DMS53 treated with DMSO at 0.1 percent for 48 hours (cell line): ENCODE measurements around the gene LPP.

ENCODE experiments used
- DNase-seq: peaks from one replicate; lab custom pipeline; 2025; ENCODE audit not compliant: unreplicated experiment; lab: John Stamatoyannopoulos, UW

The LPP gene

GRCh38 chr3:188390775-188391443, 237.0 kb downstream of the LPP start:
- no peak for DNase-seq

GRCh38 chr3:188391592-188391991, 237.6 kb downstream of the LPP start:
- no peak for DNase-seq

GRCh38 chr3:188392076-188392475, 238.1 kb downstream of the LPP start:
- DNase-seq, result no peak

DNA sequence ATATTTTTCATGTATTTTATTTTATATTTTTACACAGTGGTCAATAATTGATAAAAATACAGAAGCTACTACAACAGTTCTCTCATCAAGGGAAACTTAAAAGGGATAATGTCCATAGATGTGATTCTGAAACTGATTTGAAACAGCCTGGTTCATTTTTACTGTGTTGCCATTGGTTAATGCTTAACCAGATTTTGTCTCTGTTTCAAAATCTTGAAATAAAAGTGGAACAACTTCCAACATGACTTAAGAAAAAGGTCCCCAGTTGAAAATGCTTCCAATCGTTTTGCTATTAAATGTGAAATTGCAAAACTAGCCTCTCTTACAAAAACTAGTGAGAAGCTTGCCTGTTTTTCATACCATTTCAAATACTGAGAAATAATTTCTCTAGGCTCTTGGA, 240.7 kb downstream of the LPP start:
- no peak for DNase-seq

GRCh38 chr3:188396251-188396650, 242.3 kb downstream of the LPP start:
- DNase-seq, result no peak

DNA sequence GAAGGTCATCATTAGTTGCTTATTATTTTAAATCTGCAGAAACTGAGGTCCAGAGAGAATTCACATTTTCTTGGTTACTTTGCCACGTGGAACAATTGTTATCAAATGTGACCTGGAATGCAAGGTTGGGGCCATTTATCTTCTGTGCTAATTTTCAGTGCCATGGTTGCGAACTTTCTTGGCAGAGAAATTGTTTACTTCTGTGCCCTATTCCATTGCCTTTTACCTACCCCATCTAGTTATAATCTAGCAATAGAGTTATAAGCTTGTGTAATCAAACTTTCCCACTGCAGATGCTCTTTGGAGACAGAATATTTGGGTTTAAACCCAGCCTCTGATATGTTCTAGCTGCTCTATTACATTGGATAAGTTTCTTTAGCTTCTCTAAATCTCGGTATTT, 242.9 kb downstream of the LPP start:
- no peak for DNase-seq

- no peak for DNase-seq
Observed at GRCh38 chr3:188397766-188398705, 244.1 kb downstream of the LPP start.

DNA sequence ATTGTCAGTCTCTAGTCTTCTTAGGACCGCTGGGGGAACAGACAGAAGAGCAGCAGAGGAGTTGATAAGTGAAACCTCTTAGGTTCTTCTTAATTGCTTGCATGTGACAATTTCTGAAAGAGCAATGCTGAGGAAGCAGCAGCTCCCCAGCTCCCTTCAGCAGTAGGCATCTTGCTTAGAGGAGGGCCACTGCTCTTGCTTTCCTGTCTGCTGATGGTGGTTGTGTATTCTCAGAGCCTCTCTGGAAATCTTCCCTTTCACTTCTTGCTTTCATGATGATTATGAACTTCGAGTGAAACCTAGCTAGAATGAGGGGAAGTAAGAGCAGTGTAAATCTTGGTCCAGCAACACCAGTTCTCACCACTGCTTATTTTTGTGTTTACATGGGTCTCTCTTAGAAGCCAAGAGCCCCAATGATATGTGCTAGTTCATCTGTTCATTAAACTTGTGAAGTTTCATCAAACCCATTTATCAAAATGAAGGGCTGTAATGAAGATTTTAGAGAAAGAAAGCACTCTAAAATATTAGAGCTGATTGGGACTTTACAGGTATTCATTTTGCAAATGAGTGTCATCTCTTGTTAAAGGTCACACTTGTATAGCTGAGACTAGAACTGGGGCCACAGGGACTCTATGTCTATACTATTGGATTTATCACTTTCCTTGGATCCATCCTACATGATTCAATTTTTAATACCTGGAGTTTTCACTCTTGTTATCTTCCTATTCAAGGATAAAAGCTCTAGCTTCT, 246.7 kb downstream of the LPP start:
- DNase-seq, result no peak

DNA sequence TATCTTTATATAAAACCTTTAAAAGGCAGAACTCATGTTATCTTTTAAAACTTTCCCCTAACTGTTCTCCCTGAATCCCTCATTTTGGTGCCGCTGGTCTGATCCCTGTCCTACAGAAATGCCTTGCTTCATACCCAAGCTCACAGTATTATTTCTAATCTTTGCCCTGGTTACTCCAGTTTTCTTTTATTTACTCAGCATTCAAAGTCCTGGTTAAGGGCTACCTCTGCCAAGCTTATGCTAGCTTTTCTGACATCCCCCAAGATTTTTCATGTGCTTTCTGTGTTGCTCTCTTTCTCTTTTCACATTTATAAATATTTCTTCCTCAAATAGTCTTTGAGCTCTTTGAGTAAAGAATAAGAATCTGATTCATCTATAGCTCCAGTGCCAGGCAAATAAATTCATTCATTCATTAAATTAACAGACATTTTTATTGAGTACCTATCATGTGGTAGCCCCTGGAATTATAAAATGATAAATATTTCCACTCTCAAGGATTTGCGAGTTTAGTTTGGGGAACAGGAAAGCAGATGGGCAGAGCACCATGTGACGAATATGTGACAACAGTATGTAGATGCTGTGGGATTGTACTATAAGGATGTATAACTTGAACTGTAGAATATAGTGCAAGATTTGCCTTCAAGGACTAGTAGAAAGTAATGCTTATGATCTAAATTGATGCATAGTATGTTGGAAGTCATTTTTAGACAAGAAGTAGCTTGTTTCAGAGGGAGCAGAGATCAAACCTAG, 247.5 kb downstream of the LPP start:
- no peak for DNase-seq

DNA sequence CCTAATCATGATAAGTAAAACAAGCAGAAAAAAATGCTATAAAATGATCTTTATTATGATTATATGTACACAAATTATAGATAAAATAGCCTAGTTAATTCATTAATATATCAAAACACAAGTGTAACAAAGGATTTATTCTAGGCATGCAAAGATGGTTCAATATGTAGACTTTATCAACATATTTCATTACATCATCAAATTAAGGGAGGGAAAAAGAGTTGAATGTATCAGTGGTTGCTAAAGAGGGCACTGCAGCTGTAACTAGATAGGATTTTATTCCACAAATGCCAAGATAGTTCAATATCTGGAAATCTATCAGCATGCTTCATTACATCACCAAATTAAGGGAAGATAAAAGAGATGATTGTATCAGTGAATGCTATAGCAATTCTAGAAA, 248.3 kb downstream of the LPP start:
- no peak for DNase-seq

DNA sequence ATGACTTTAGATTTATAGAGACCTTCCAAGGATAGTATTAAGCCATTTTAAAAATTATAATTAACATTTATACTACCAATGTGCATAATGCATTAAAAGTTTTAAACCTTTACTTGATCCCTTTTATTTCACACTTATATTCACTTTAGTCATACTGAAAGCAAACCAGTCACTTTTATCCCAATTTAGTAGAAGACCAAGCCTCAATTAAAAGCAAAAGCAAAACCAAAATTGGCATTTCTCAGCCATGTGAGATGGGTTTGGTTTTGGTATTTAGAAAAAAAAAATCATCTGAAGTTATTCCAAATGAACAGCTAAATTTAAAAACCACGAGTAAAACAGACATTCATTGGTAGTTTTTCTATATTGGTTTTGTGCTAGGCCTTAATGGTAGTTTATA, 249.4 kb downstream of the LPP start:
- DNase-seq, result no peak

- no peak for DNase-seq
Observed at GRCh38 chr3:188404124-188404523, 250.2 kb downstream of the LPP start.

DNA sequence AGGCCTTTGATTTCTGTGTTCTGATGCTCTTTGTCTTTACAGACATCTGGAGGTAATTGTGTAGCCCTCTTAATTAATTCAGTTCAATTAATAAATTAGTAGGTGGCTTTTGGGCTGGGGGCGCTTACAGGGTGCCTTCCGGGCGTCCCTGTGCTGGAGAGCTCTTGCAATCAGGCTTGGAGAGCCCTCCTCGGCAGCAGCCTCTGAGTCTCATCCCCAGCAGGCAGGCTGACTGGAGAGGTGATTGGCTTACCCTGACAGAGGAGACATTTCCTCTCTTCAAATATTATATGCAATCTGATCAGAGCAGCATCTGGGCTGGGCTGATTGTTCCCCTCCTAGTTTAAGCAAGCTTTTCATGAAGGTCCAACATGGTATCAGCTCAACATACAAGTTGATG, 250.7 kb downstream of the LPP start:
- no peak for DNase-seq

- no peak for DNase-seq
Observed at GRCh38 chr3:188407158-188407880, 253.4 kb downstream of the LPP start.

- no peak for DNase-seq
Observed at GRCh38 chr3:188408831-188409230, 254.9 kb downstream of the LPP start.

- no peak for DNase-seq
Observed at GRCh38 chr3:188411750-188412149, 257.8 kb downstream of the LPP start.

DNA sequence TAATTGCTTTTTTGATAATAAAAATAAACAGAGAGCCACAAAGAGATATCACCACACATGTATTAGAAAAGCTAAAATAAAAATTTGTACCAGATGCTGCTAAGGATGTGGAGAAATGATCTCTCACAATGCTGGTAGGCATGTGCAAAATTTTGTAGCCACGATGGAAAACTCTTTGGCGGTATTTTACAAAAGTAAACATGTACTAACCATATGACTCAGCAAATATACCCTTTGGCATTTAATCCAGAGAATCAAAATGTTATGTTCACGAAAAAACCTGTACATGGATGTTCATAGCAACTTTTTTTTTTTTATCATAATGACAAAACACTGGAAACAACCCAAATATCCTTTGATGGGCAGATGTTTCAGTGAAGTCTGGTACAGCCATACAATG, 261.2 kb downstream of the LPP start:
- DNase-seq, result no peak

DNA sequence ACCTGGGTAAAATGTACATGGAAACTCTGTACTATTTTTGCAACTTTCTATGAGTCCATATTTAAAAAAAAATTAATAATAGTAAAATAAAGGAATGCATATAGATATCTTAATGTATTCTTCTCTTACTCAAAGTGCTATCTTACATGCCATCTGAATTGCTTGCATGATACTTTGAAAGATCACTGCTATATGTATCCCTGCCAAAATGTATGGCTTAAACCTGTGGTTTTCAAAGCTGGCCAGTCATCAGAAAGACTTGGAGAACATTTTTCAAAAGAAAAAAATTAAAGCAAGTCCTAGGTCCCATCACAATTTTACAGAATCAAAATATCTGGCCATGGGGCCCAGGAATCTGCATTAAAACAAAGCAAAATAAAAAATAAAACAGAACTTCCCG, 262.1 kb downstream of the LPP start:
- no peak for DNase-seq

DNA sequence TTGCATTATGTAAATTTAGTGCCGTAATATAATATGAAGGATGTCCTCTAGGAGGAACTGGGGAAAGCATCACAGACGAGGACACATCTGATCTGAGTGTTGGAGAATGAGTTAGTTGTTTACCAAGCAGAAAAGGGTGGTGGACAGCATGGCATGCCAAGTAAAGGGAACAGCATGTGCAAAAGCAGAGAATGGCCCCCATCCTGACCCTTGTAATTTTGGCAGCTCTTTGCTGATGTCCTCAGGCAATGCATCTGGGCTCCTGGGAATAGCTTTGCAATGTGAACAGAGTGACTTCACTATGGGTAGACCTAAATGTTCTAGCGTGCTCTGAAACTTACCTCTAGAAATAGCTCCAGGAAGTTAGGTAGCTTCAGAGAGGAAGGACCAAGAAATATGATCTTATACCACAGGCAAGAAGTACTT, 263.3 kb downstream of the LPP start:
- no peak for DNase-seq

- no peak for DNase-seq
Observed at GRCh38 chr3:188417766-188418165, 263.8 kb downstream of the LPP start.
